ENCODE measurements around the gene B3GNT4.

DNA sequence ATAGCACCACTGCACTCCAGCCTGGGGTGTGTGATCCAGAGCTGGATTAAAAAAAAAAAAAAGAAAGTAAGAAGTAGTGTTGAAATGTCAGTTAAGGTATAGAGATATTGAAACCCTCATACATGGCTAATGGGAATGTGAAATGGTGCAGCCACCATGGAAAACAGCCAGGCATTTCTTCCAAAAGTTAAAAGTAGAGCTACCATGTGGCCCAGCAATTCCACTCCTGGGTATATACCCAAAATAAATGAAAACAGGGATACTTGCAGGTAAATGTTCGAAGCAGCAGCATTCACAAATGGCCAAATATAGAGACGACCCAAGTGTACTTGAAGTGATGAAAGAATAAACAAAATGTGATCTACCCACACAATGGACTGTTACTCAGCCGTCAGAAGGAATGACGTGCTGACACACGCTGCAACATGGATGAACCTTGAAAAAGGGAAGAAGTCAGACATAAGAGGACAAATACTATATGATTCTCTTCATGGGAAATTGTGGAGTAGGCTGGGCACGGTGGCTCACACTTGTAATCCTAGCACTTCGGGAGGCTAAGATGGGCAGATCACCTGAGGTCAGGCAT is 44.7 kb upstream of the B3GNT4 start:
- TF ChIP-seq, protein P1, sequence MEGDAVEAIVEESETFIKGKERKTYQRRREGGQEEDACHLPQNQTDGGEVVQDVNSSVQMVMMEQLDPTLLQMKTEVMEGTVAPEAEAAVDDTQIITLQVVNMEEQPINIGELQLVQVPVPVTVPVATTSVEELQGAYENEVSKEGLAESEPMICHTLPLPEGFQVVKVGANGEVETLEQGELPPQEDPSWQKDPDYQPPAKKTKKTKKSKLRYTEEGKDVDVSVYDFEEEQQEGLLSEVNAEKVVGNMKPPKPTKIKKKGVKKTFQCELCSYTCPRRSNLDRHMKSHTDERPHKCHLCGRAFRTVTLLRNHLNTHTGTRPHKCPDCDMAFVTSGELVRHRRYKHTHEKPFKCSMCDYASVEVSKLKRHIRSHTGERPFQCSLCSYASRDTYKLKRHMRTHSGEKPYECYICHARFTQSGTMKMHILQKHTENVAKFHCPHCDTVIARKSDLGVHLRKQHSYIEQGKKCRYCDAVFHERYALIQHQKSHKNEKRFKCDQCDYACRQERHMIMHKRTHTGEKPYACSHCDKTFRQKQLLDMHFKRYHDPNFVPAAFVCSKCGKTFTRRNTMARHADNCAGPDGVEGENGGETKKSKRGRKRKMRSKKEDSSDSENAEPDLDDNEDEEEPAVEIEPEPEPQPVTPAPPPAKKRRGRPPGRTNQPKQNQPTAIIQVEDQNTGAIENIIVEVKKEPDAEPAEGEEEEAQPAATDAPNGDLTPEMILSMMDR (IDR thresholded peaks at IDR 0.05): no peak
- TF ChIP-seq POLR2A (IDR thresholded peaks at IDR 0.05): no peak

Measured in heart left ventricle (tissue), 13 donors.